DND-41 (cell line): ENCODE results near the gene C10orf90.

Experiments used
- CTCF ChIP-seq: IDR thresholded peaks from 2 replicates; pipeline ENCODE4 v1.5.1; 2012; ENCODE audit warnings: borderline replicate concordance, low read length, moderate library complexity, mild to moderate bottlenecking; ENCODE audit not compliant: poor library complexity, severe bottlenecking; ENCODE audit errors: extremely low read depth
- EZH2 ChIP-seq: IDR thresholded peaks from 3 replicates; pipeline ENCODE4 v1.6.1; 2012; ENCODE audit warnings: borderline replicate concordance, low read depth, mild to moderate bottlenecking, moderate library complexity, low read length, inconsistent platforms; ENCODE audit not compliant: severe bottlenecking

- TF ChIP-seq EZH2 (no peak), CTCF (no peak)
These were observed 85.1 kb downstream of the C10orf90 start for GRCh38 chr10:126585249-126586017.
